ENCODE results near the gene PLXNB1. TPM values are rescaled to one million over a fixed set of nuclear protein-coding genes. Genes with fewer than 3 reads are reported as not detected.
"Not testable (repeated sequence)": the region's sequence is repeated elsewhere in the genome, so short reads cannot be mapped to it uniquely, and the experiment has no call there.

The PLXNB1 gene
- polyA plus RNA-seq, 6 donors from 2014 or later = 0.03 to 0.37 TPM; not detected in 4

GRCh38 chr3:48469046-48469915, 39.4 kb upstream of the PLXNB1 start:
- Mint-ChIP-seq H3K27ac (peak overlapping the region; percentile 73 to 99 (median 92)), H3K9me3 (no peaks in the 10 kb centered on the region), H3K36me3 (no peaks in the 10 kb centered on the region), H3K4me3 (peak overlapping the region; percentile 29 to 92 (median 74)), H3K4me1 (peaks cover 45 to 65% (median 59%) of the 10 kb centered on the region in 3 donors), H3K27me3 (no peaks in the 10 kb centered on the region)
- DNase-seq = no peak
- ATAC-seq (ENCODE audit: low read depth in 2 of 2) = no peak

- H3K27ac Mint-ChIP-seq = peak overlapping the region in 5 of 6 donors; percentile 86 to 99 (median 93)
- H3K4me1 Mint-ChIP-seq = peaks cover 41 to 61% (median 55%) of the 10 kb centered on the region in 3 donors
- H3K27me3 Mint-ChIP-seq = no peaks in the 10 kb centered on the region
- H3K9me3 Mint-ChIP-seq = no peaks in the 10 kb centered on the region
- peak overlapping the region; percentile 83 to 96 (median 92) for H3K4me3 Mint-ChIP-seq
- ATAC-seq (ENCODE audit: low read depth in 2 of 2) = no peak
- no peaks in the 10 kb centered on the region for H3K36me3 Mint-ChIP-seq
- DNase-seq = no peak
These were observed 38.4 kb upstream of the PLXNB1 start for GRCh38 chr3:48468329-48468731.

GRCh38 chr3:48467473-48468267, 37.8 kb upstream of the PLXNB1 start:
- ATAC-seq (ENCODE audit: low read depth in 2 of 2) (no peak), DNase-seq (no peak)
- H3K27ac Mint-ChIP-seq = peak overlapping the region; percentile 87 to 99 (median 92)
- no peaks in the 10 kb centered on the region for H3K27me3 Mint-ChIP-seq
- no peaks in the 10 kb centered on the region for H3K9me3 Mint-ChIP-seq
- H3K4me3 Mint-ChIP-seq = peak overlapping the region; percentile 83 to 96 (median 93)
- no peaks in the 10 kb centered on the region for H3K36me3 Mint-ChIP-seq
- peaks cover 35 to 54% (median 49%) of the 10 kb centered on the region in 3 donors for H3K4me1 Mint-ChIP-seq

- Mint-ChIP-seq H3K27ac (peak overlapping the region; percentile 87 to 99 (median 98)), H3K9me3 (no peaks in the 10 kb centered on the region), H3K27me3 (no peaks in the 10 kb centered on the region), H3K4me3 (peak overlapping the region; percentile 83 to 96 (median 93)), H3K4me1 (peaks cover 34 to 53% (median 49%) of the 10 kb centered on the region in 3 donors), H3K36me3 (no peaks in the 10 kb centered on the region)
- no peak for DNase-seq
- ATAC-seq (ENCODE audit: low read depth in 2 of 2) = no peak
These were observed 37.2 kb upstream of the PLXNB1 start for GRCh38 chr3:48467110-48467454.

GRCh38 chr3:48466386-48467109, 36.7 kb upstream of the PLXNB1 start:
- Mint-ChIP-seq H3K4me1 (peaks cover 34 to 53% (median 49%) of the 10 kb centered on the region in 3 donors), H3K9me3 (no peaks in the 10 kb centered on the region), H3K27me3 (no peaks in the 10 kb centered on the region), H3K27ac (peak overlapping the region; percentile 97 to 99 (median 98)), H3K36me3 (no peaks in the 10 kb centered on the region), H3K4me3 (peak overlapping the region; percentile 83 to 96 (median 93))
- ATAC-seq (ENCODE audit: low read depth in 2 of 2) (peak; percentile 22), DNase-seq (no peak)

- Mint-ChIP-seq H3K9me3 (no peaks in the 10 kb centered on the region), H3K27ac (peak overlapping the region; percentile 97 to 99 (median 98)), H3K36me3 (no peaks in the 10 kb centered on the region), H3K4me1 (peaks cover 34 to 53% (median 49%) of the 10 kb centered on the region in 3 donors), H3K4me3 (peak overlapping the region; percentile 83 to 96 (median 93)), H3K27me3 (no peaks in the 10 kb centered on the region)
- DNase-seq (peak; percentile 91), ATAC-seq (ENCODE audit: low read depth in 2 of 2) (peak; percentile 98 to 99)
These were observed 35.9 kb upstream of the PLXNB1 start for GRCh38 chr3:48465531-48466378.

GRCh38 chr3:48465237-48465530, 35.3 kb upstream of the PLXNB1 start:
- H3K9me3 Mint-ChIP-seq = no peaks in the 10 kb centered on the region
- ATAC-seq (ENCODE audit: low read depth in 2 of 2) (no peak), DNase-seq (no peak)
- peak overlapping the region; percentile 83 to 96 (median 93) for H3K4me3 Mint-ChIP-seq
- peaks cover 34 to 48% (median 44%) of the 10 kb centered on the region in 3 donors for H3K4me1 Mint-ChIP-seq
- peak overlapping the region; percentile 24 to 99 (median 98) for H3K27ac Mint-ChIP-seq
- no peaks in the 10 kb centered on the region for H3K27me3 Mint-ChIP-seq
- no peaks in the 10 kb centered on the region for H3K36me3 Mint-ChIP-seq

GRCh38 chr3:48464713-48465221, 34.9 kb upstream of the PLXNB1 start:
- H3K36me3 Mint-ChIP-seq = no peaks in the 10 kb centered on the region
- peak overlapping the region in 2 of 8 donors; percentile 87 to 92 for H3K4me3 Mint-ChIP-seq
- H3K4me1 Mint-ChIP-seq = peaks cover 30 to 44% (median 40%) of the 10 kb centered on the region in 3 donors
- no peaks in the 10 kb centered on the region for H3K27me3 Mint-ChIP-seq
- DNase-seq = no peak
- H3K27ac Mint-ChIP-seq = peak overlapping the region in 4 of 6 donors; percentile 24 to 99 (median 98)
- no peak for ATAC-seq (ENCODE audit: low read depth in 2 of 2)
- no peaks in the 10 kb centered on the region for H3K9me3 Mint-ChIP-seq

GRCh38 chr3:48463703-48464102, 33.8 kb upstream of the PLXNB1 start:
- Mint-ChIP-seq H3K36me3 (no peaks in the 10 kb centered on the region), H3K4me3 (peak overlapping the region in 1 of 8 donors; percentile 12), H3K27ac (peak overlapping the region in 3 of 6 donors; percentile 49 to 84 (median 59)), H3K9me3 (no peaks in the 10 kb centered on the region), H3K4me1 (peaks cover 19 to 33% (median 30%) of the 10 kb centered on the region in 3 donors), H3K27me3 (no peaks in the 10 kb centered on the region)
- ATAC-seq (ENCODE audit: low read depth in 2 of 2) (no peak), DNase-seq (no peak)

- not testable (repeated sequence) for H3K4me3 Mint-ChIP-seq; H3K36me3 Mint-ChIP-seq; H3K27me3 Mint-ChIP-seq; H3K27ac Mint-ChIP-seq; ATAC-seq (ENCODE audit: low read depth in 2 of 2); DNase-seq; H3K9me3 Mint-ChIP-seq
- peaks cover 10 to 14% (median 11%) of the 10 kb centered on the region in 3 donors for H3K4me1 Mint-ChIP-seq
These were observed 31.9 kb upstream of the PLXNB1 start for GRCh38 chr3:48461767-48462166.

- no peak for ATAC-seq (ENCODE audit: low read depth in 2 of 2)
- Mint-ChIP-seq H3K27ac (peak overlapping the region in 1 of 6 donors; percentile 16), H3K36me3 (no peaks in the 10 kb centered on the region)
These were observed 30.6 kb upstream of the PLXNB1 start for GRCh38 chr3:48460517-48460902.

GRCh38 chr3:48459773-48460516, 30.1 kb upstream of the PLXNB1 start:
- Mint-ChIP-seq H3K27ac (peak overlapping the region in 1 of 6 donors; percentile 33), H3K9me3 (no peaks in the 10 kb centered on the region), H3K27me3 (no peaks in the 10 kb centered on the region), H3K4me1 (no peaks in the 10 kb centered on the region), H3K4me3 (no peak overlapping the region), H3K36me3 (no peaks in the 10 kb centered on the region)
- DNase-seq = no peak
- ATAC-seq (ENCODE audit: low read depth in 2 of 2) = no peak

More at GRCh38 chr3:48460517-48460902, 30.6 kb upstream of the PLXNB1 start:
- H3K9me3 Mint-ChIP-seq = no peaks in the 10 kb centered on the region
- no peaks in the 10 kb centered on the region for H3K27me3 Mint-ChIP-seq
- H3K4me1 Mint-ChIP-seq = peaks cover 5% of the 10 kb centered on the region in 3 donors
- DNase-seq = no peak
- H3K4me3 Mint-ChIP-seq = peak overlapping the region in 1 of 8 donors; percentile 24
